Measurements from ENCODE around the gene GHRL.

Gene GHRL

GRCh38 chr3:10238345-10239183, 54.2 kb downstream of the GHRL start:
- DNase-seq = no peak

Measured in cerebellar nuclear complex (tissue), 1 donor.